ENCODE measurements around the gene SLC25A23. TPM values are rescaled to one million over a fixed set of nuclear protein-coding genes. Genes with fewer than 3 reads are reported as not detected.

SLC25A23 gene
- total and polyA plus RNA-seq, 9 of the 15 experiments (the other 6 are each of a cell fraction or from before 2014, with no cell fraction given): 6.1 to 72.0 (median 26.6) TPM

DNA sequence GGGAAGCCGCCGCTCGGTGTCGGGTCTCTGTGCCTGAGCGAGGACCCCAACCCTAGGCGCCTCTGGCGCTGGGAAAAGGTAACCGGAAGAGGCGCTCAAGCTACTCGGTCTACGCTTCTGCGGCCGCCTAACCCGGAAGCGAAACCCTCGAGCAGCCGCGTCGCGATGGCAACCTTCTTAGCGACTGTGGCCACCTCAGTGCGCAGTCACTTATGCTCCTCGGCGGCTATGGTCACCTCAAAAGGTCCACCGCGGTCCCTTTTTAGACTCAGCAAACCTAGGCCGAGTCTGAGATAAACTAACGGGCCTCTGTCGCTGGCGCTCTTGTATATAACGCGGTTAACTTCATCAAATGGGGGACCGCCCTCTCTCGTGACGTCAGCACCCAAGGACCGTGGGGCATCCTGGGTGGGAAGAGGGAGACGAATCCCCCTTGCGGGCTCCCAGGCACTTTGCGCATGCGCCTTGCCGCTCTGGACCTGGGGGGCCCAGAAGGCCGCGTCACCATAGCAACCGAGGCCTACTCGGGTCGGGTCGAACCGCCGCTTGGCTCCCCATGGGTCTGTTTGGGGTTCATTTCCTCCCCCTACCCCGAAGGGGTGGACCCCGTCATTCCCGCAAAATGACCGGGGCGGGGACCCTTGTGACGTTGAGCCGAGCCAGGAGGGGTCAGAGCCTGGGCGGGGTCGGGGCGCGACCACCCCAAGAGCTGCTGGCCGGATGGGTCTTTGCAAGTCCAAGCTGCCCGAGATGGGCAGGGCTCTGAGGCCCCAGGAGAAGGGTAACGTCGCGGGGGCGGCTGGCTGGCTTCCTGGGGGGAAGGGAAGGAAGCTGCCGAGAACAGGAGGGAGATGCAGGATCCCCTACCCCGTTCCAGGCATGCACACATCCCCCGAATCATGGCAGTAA lies 66.3 kb downstream of the SLC25A23 start, which contains the start of gene GTF2F1 (continued):
- TF ChIP-seq ZNF592 (IDR thresholded peaks at IDR 0.05): no peak
- TF ChIP-seq ZNF644 (tag; IDR thresholded peaks at IDR 0.05; ENCODE audit: low read depth): no peak
- TF ChIP-seq MAFG (tag; conservative IDR thresholded peaks at IDR 0.05): no peak
- no peak for TF ChIP-seq ATF2 (CRISPR knock-in tag; IDR thresholded peaks at IDR 0.05)
- no peak for TF ChIP-seq MAFF (IDR thresholded peaks at IDR 0.05; ENCODE audit: low read length)
- TF ChIP-seq FOXA1 (IDR thresholded peaks at IDR 0.05; ENCODE audit: borderline replicate concordance): no peak
- TF ChIP-seq ZNF197 (CRISPR knock-in tag; IDR thresholded peaks at IDR 0.05; ENCODE audit: low read depth): 0 out of 2 replicates have a peak, but pooled peaks have one; percentile 35
- TF ChIP-seq KDM4B (IDR thresholded peaks at IDR 0.05; ENCODE audit: borderline replicate concordance in 2 of 2, low read depth in 1 of 2): peak in 1 of 2 experiments; percentile 33; a peak in 1 of 4 replicates
- TF ChIP-seq, protein P1, sequence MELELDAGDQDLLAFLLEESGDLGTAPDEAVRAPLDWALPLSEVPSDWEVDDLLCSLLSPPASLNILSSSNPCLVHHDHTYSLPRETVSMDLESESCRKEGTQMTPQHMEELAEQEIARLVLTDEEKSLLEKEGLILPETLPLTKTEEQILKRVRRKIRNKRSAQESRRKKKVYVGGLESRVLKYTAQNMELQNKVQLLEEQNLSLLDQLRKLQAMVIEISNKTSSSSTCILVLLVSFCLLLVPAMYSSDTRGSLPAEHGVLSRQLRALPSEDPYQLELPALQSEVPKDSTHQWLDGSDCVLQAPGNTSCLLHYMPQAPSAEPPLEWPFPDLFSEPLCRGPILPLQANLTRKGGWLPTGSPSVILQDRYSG (tag; conservative IDR thresholded peaks at IDR 0.05; ENCODE audit: low read depth): 0 out of 2 replicates have a peak, but pooled peaks have one; percentile 45
- TF ChIP-seq PATZ1 (CRISPR knock-in tag; IDR thresholded peaks at IDR 0.05; ENCODE audit: borderline replicate concordance): no peak
- TF ChIP-seq, protein P2, sequence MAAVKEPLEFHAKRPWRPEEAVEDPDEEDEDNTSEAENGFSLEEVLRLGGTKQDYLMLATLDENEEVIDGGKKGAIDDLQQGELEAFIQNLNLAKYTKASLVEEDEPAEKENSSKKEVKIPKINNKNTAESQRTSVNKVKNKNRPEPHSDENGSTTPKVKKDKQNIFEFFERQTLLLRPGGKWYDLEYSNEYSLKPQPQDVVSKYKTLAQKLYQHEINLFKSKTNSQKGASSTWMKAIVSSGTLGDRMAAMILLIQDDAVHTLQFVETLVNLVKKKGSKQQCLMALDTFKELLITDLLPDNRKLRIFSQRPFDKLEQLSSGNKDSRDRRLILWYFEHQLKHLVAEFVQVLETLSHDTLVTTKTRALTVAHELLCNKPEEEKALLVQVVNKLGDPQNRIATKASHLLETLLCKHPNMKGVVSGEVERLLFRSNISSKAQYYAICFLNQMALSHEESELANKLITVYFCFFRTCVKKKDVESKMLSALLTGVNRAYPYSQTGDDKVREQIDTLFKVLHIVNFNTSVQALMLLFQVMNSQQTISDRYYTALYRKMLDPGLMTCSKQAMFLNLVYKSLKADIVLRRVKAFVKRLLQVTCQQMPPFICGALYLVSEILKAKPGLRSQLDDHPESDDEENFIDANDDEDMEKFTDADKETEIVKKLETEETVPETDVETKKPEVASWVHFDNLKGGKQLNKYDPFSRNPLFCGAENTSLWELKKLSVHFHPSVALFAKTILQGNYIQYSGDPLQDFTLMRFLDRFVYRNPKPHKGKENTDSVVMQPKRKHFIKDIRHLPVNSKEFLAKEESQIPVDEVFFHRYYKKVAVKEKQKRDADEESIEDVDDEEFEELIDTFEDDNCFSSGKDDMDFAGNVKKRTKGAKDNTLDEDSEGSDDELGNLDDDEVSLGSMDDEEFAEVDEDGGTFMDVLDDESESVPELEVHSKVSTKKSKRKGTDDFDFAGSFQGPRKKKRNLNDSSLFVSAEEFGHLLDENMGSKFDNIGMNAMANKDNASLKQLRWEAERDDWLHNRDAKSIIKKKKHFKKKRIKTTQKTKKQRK (IDR thresholded peaks at IDR 0.05; ENCODE audit: borderline replicate concordance, low read depth, low read length): no peak
- TF ChIP-seq SP1 (CRISPR knock-in tag; IDR thresholded peaks at IDR 0.05): peak; percentile 71
- TF ChIP-seq HNRNPL (IDR thresholded peaks at IDR 0.05; ENCODE audit: low read depth, low read length): no peak

Data from K562 (cell line).